ENCODE data around the gene FBF1.
A peak's percentile ranks its signal among the peaks of the same experiment; 100 is the strongest.
"Not testable (repeated sequence)": the region's sequence is repeated elsewhere in the genome, so short reads cannot be mapped to it uniquely, and the experiment has no call there.

The FBF1 gene, protein sequence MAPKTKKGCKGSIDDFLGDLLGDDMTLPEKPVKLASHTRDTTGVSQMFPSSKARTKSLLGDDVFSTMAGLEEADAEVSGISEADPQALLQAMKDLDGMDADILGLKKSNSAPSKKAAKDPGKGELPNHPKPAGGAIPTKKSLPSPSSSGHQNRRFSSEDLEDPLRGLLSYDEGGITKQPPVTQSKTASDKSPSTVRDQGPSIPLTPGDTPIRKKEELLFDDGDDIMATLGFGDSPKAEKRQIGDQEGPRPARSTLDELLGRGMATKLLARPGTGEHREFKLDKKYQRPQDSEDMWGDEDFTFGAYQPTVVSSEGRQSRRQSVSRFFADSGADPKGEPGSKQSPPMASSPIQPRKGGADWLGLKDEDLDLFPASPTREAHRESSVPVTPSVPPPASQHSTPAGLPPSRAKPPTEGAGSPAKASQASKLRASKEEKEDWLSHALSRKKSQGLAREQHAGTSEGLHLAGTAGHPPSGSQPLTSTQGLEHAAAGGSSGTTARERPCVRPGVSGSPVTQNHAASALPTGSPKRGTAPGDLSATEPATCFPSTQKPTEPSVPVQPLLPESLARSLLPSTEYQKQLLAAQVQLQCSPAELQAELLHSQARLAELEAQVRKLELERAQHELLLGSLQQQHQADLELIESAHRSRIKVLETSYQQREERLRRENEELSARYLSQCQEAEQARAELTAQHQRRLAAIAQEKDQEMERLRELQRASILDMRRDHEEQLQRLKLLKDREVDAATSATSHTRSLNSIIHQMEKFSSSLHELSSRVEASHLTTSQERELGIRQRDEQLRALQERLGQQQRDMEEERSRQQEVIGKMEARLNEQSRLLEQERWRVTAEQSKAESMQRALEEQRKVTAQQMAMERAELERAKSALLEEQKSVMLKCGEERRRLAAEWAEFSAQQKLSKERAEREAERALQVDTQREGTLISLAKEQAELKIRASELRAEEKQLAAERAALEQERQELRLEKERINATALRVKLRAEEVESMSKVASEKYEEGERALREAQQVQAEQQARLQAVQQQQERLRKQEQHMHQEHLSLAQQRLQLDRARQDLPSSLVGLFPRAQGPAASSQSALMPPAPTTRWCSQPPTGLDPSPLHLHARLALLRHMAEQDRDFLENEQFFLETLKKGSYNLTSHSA

DNA sequence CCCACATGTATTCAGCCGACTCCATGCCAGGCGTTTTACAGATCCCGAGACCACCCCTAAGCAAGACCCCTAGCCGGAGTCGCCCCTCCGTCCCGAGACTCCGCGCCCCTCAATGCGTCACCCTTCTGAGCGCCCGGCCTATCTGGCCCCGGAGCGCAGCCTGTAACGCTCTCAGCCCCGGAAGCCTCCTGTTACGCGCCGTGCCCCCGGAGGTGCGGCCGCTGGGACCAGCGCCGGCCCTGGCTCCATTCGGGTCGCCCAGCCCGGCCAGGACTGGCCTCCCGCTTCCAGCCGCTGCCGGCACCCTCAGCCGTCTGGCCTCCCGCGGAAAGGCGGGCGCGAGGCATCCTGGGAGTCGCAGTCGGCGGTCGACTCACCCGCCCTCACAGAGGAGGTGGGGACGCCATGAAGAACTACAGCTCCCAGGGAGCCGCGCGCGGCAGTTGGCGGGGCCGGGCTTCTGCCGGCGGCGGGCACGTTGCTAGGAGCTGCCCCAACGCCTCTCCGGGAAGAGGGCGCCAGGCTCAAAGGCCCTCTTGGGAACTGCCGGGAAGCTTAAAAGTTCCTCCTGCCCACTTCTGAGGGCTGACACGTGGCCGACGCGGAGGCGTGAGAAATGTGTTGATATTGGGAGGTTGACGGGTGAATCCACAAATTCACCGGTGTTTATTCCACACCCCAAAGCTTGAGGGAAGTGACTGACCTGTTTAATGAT, at the start of gene FBF1:
Gene FBF1 (minus strand): TSS at position 316 of the 715 bp plus-strand sequence. CDS start 2,893 bp downstream, outside the sequence.
- peak; percentile 93 for DNase-seq

DNA sequence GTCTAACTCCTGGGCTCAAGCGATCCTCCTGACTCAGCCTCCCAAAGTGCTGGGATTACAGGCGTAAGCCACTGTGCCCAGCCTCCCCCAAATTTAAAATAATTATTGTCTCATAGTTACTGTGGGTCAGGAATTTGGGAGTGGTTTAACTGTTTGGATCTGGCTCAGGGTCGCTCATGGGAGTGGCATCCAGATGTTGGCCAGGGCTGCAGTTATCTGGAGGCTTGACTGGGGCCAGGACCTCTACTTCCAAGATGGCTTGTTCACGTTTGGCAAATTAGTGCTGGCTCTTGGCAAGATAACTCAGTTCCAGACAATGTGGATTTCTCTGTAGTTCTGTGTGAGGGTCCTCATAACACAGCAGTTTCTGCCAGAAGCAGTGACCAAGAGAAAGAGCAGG, 46.2 kb upstream of the FBF1 start:
- DNase-seq: no peak

DNA sequence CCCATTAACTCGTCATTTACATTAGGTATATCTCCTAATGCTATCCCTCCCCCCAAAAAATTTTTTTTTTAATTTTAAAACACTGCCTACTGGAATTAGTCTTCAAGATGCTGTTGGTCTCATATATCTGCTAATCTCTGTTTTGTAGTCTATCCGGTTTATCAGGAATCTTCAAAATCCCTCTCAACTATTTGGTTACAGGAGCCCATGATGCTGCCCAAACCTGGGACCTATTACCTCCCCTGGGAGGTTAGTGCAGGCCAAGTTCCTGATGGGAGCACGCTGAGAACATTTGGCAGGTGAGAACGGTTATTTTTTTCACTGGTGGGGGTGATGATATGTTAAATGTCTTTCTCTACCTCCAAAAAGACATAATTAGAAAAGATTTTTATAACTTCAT, 45.1 kb upstream of the FBF1 start:
- DNase-seq: no peak

DNA sequence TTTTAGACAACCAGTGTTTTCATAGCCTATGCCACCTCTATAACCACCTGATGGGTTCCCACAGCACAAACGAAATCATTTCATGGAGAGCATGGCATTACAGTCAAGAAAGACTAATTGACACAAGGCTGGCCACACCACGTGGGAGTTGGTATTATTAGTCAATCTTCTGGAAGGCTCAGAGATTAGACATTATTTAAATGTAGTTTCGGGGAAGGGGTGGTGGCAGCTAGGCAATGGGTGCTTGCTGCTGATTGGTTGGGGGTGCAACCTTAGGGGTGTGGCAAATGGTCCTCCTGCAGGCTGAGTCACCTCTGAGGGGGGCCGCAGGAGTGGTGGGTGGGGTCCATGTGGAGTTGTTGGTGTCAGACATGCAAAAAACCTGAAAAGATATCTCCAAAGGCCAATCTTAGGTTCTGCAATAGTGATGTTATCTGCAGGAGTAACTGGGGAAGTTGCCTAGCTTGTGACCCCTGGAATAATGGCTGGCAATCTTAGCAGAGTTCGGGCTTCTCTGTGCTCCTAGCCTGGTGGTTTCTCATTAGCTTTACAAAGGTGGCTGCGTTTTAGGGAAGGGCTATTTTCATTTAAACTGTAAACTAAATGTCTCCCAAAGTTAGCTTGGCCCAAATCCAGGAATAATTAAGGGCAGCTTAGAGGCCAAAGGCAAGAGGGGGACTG, 42.8 kb upstream of the FBF1 start:
- DNase-seq: no peak

DNA sequence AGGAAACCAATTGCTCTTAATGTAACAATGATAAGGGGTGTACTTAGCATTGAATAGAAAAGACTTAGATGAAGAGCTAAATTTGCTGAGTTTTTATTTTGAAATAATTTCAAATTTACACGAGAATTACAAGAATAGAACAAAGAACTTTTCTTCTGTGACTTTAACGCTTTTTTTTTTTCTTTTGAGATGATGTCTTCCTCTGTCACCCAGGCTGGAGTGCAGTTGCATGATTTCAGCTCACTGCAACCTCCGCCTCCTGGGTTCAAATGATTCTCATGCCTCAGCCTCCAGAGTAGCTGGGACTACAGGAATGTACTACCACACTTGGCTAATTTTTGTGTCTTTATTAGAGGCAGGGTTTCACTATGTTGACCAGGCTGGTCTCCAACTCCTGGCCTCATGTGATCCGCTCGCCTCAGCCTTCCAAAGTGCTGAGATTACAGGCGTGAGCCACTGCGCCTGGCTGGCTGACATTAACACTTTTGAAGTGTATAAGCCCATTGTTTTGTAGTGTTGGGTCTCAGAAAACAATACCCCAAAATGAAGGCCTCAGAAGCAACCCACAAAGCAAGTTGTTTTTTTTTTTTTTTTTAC, 40.3 kb upstream of the FBF1 start:
- no peak for DNase-seq

DNA sequence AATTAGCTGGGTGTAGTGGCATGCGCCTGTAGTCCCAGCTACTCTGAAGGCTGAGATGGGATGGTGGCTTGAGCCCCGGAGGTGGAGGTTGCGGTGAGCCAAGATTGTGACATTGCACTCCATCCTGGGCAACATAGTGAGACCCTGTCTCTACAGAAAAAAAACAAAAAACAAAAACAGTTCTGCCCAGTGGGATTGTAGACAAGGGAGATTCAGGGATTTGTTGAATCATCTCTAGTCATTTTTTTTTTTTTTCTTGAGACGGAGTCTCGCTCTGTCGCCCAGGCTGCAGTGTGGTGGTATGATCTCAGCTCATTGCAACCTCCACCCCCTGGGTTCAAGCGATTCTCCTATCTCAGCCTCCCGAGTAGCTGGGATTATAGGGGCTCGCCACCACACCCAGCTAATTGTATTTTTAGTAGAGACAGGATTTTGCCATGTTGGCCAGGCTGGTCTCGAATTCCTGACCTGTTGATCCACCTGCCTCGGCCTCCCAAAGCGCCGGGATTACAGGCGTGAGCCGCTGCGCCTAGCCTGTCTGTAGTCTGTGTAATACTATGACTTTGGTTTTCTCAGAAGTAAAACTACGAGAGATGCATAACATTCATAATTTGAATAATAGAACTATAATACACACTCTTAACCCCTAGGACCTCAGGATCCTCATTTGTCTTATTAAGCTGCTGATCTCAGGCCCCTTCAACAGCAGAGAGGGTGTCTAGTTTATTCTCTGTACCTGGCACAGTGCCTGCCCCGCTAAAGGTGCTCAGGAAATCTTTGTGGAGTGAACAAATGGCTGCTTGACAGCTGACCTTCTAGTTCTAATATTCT, 39.6 kb upstream of the FBF1 start:
- DNase-seq: no peak

DNA sequence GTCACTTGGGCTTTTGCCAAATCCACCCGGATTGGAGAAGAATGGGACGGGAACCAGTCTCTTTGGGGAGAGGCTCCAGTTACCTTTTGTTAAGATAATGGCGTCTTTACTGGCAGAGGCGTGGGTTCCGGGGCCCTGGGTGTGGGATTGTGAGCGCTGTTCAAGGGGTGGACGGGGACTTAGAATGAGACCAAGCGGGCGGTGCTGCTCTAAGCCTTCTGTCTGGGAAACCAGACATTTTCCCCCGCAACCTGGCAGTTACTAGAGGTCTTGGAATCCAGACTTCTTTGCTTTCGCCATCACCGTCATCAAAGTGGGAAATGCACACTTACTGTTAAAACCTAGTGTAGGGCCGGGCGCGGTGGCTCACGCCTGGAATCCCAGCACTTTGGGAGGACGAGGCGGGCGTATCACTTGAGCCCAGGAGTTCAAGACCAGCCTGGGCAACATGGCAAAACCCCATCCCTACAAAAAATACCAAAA, 38.9 kb upstream of the FBF1 start:
- no peak for DNase-seq

DNA sequence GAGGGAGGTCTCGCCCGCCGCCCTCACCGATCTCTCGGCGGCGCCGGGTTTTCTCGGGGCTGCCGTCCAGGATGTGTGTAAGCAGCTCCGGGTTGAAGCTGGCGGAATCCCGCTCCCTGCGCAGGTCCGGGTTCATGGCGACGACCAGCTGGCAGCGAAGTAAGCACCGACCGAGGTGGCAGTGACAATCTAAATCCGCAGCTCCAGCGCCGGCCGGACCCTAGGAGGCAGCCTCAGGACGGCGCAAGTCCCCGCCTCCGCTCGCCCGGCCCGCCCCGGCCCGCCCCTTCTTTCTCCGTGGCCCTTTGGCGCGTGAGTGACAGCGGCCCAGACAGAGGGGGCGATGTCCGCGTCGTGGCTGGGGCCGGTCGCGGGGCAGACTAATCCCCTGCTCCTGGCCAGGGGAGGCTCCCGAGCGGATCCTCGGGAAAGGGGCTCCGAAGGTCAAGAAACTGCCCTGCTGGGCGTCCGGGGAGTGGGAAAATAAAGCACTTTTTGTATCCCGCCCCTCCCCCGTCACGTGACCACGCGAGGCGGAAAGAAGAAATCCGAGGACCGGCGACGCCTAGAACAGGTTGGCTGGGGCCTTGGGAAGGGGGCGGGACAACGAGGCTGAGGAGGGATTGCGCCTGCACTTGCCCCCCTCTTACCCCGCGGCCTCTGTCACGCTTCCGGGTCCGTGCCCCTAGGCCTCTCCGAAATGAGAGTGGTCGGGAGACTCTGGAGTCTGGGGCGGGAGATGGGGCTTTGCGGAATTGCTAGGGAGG, 38.3 kb upstream of the FBF1 start, which contains the start of the genes ACOX1 and TEN1:
Gene ACOX1 (minus strand): TSS at position 229 of the 767 bp plus-strand sequence. CDS start 93 bp downstream, at position 136.
Gene TEN1 (plus strand): TSS at position 303 of the 767 bp plus-strand sequence. CDS start 6,953 bp downstream, outside the sequence.
- DNase-seq: peak; percentile 97

DNA sequence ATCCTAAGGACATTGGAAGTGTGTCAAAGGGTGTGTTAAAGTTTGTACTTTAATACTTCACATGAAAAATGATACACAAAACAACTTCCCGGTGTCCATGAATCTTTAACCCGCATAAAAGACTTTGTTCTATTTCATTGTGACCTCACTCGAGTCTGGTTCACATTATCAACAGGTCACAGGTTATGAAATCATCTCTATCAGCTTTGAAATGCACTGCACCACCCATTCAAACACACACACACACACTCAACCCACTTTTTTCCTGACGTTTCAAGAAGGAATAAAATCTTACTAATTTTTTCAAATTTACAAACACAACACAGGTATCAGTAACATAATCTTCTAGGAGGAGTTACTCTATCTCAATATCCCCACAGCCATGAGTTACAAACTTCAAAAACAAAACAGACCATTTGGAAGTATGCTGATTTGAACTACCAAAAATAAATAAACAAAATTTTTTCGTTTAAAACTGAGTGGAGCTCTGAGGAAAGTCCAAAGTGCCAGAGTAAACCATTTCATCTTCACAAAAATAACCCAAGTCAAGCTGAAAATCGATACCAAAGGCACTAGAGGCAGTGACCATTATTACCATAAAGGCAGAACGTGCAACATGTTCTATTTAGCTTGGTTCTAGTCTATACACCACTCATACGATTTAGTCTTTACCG, 35.5 kb upstream of the FBF1 start:
- DNase-seq: no peak

DNA sequence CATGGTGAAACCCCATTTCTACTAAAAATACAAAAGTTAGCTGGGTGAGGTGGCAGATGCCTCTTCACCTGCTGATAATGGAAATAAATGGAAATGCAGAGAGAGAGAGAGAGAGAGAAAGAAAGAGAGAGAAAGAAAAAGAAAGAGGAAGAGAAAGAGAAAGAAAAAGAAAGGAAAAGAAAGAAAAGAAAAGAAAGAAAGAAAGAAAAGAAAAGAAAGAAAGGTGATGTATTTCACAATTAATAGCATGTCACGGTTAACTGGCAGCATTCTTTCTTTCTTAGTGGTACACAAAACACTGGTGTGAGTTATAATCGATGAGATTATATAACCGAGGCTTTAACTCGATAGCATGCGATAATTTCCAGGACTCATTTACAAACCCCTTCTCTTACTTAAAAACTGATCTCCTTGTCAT, 34.9 kb upstream of the FBF1 start:
- DNase-seq: no peak

DNA sequence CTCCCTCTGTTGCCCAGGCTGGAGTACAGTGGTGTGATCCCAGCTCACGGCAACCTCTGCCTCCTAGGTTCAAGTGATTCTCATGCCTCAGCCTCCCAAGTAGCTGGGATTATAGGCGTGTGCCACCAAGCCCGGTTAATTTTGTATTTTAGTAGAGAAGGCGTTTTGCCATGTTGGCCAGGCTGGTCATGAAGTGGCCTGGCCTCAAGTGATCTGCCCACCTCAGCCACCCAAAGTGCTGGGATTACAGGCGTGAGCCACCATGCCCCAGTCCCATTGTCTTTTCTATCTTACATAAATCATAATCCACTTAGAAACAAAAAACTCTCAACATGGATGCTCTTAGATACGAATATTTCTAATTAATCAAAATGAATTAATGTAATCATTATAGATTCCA, 34.3 kb upstream of the FBF1 start:
- not testable (repeated sequence) for DNase-seq

DNA sequence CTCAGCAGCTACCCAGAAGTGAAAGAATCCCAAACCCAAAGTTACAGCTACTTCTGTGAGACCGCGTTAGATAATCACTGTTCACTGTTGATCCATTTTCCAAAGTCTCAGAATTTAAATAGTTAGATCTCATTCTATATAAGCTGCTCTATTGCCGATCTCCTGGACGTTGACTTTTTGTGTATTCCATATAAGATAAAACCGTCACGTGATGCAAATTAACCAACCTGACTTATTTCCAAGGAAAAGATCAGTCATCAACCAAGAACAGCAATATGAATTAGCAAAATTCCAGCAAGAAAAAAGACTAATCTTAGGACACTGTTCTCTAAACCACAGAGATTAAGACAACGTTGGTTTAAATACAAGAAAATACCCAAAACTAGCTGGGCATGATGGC, 29.8 kb upstream of the FBF1 start:
- DNase-seq: no peak

DNA sequence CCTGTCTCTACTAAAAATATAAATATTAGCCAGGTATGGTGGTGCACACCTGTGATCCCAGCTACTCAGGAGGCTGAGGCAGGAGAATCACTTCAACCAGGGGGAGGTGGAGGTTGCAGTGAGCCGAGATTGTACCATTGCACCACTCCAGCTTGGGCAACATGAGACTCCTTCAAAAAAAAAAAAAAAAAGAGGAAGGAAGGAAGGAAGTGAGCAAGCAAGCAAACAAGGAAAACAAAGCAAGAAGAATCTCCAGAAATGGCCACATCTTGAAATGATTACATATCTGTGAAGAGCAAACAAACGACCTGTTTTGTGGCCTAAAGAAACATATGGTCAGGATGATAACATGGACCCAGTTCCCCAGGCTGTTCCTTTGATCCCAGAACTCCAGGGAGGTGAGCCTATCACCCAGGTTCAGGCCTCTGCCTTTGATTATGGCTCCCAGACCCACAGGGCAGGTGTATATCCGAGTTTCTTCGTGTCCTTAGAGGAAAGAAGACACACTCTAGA, 29.2 kb upstream of the FBF1 start:
- DNase-seq: no peak

DNA sequence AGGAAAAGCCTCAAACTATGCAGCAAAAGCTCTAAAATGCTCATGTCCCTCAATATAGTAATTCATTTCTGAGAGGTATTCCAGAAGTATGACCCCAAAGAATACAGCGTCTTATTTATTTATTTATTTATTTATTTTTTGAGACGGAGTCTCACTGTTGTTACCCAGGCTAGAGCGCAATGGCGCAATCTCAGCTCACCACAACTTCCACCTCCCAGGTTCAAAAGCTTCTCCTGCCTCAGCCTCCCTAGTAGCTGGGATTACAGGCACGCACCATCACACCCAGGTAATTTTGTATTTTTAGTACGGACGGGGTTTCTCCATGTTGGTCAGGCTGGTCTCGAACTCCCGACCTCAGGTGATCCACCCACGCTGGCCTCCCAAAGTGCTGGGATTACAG, 28.2 kb upstream of the FBF1 start:
- DNase-seq: not testable (repeated sequence)

DNA sequence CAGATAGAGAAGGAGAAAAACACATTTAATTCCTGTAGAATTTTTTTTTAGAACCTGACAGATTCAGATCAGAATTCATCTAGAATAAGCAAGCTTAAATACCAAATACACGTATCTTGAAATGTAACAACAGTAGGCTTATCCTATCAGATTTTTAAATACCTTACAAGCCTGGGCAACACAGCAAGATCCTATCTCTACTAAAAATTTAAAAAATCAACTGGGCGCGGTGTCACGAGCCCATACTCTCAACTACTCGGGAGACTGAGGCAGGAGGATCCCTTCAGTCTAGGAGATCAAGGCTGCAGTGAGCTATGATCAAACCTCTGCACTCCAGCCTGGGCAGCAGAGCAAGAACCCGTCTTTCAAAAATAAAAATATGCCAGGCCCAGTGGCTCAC, 24.6 kb upstream of the FBF1 start:
- DNase-seq: no peak

DNA sequence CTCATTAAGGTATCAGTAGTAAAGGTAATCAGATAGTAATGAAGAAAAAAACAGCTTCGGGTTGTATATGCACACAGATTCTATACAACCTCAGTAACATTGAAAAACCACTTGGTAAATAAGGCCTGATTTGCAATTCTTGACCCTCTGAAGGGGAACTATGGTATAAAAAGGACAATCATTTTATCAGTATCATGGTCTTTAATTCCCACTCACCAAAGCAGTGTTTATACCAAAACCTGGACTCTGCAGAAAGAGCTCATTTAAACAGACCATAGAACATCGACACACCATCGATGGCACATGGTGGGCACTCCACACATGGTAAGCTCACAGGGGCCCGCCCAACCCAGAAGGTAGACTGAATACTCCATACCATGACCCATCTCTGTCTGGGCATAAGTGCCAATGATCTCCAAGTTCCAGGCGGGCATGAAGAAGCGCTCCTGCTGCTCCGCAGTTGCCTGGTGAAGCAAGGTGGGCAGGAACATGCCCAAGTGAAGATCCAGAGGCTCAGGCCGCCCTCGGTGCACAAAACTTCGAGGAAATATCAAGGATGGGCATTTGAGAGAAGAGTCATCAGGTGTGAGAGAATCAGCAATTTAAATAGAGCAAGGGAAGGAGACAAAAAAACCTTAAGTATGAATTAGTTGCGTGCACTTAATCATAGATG, 19.1 kb upstream of the FBF1 start:
- no peak for DNase-seq

DNA sequence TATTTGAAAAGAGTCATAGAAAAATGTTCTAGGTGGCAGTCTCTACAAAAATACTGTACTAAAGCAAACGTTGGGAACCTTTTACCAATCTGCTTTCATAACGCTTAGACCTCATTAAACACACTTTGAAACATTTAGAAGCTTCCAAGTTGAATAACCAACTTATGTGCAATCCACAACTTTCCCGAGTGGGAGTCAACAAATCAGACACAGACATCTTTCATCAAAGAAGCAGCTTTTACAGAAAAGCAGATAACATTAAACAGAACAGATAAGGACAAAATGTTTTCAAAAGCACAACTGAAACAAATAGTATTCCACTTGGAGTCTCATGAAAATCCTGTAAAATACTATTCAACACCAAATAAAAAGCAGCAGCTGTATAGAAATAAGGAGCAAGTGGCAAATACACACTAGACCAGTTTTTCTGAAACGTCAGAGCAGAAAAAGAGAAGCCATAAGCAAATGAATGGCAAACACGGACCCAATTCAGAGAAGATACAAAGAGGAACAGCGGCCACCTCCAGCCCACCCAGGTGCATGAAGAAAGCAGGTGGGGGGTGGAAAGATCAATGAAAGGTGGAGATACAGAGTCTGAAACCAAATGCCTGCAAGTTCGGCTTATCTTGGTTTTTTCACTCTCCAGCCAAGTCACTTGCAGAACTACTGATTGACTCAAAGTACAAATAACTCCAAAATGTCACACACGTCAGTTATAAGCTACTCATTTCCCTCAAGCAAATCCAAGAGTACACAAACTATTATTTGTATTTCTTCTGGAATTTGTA, 18.4 kb upstream of the FBF1 start:
- no peak for DNase-seq
